ENCODE data around the gene CASTOR1. TPM values are rescaled to one million over a fixed set of nuclear protein-coding genes. Genes with fewer than 3 reads are reported as not detected.

Gene CASTOR1
- polyA plus RNA-seq, 4 donors: 2.0 to 8.3 (median 4.6) TPM

- no peak for FAIRE-seq
- Histone ChIP-seq H3K36me3 (ENCODE audit: control insufficient read depth in 3 of 3, insufficient read depth in 2 of 3, low read depth in 1 of 3, low read length in 3 of 3) (peaks cover 0 to 21% (median 0%) of the 10 kb centered on the region in 3 donors), H3K4me1 (ENCODE audit: control insufficient read depth in 3 of 3, insufficient read depth in 2 of 3, low read depth in 1 of 3, low read length in 2 of 3) (peaks cover 0 to 61% (median 1%) of the 10 kb centered on the region in 3 donors), H3K4me3 (ENCODE audit: low read depth in 1 of 3, low read length in 3 of 3) (no peak overlapping the region), H3K27me3 (ENCODE audit: control insufficient read depth in 3 of 3, insufficient read depth in 3 of 3, low read length in 3 of 3) (no peaks in the 10 kb centered on the region), H3K27ac (ENCODE audit: low read depth in 1 of 3, low read length in 2 of 3) (no peak overlapping the region), H3K9me3 (ENCODE audit: control insufficient read depth in 2 of 2, insufficient read depth in 1 of 2, low read depth in 1 of 2, low read length in 1 of 2) (no peaks in the 10 kb centered on the region)
- 80 to 93% (median 91%) methylated on average over 8 of the region's 8 CpGs for WGBS, 3 donors
- DNase-seq: no peak
Observed at GRCh38 chr22:30280505-30280904, 8.8 kb downstream of the CASTOR1 start.

- no peaks in the 10 kb centered on the region for H3K27me3 ChIP-seq (ENCODE audit: control insufficient read depth in 3 of 3, insufficient read depth in 3 of 3, low read length in 3 of 3)
- DNase-seq (no peak), FAIRE-seq (no peak)
- no peak overlapping the region for H3K27ac ChIP-seq (ENCODE audit: low read depth in 1 of 3, low read length in 2 of 3)
- H3K9me3 ChIP-seq (ENCODE audit: control insufficient read depth in 2 of 2, insufficient read depth in 1 of 2, low read depth in 1 of 2, low read length in 1 of 2): no peaks in the 10 kb centered on the region
- H3K36me3 ChIP-seq (ENCODE audit: control insufficient read depth in 3 of 3, insufficient read depth in 2 of 3, low read depth in 1 of 3, low read length in 3 of 3): peaks cover 0 to 16% (median 0%) of the 10 kb centered on the region in 3 donors
- H3K4me3 ChIP-seq (ENCODE audit: low read depth in 1 of 3, low read length in 3 of 3): no peak overlapping the region
- peaks cover 0 to 57% (median 1%) of the 10 kb centered on the region in 3 donors for H3K4me1 ChIP-seq (ENCODE audit: control insufficient read depth in 3 of 3, insufficient read depth in 2 of 3, low read depth in 1 of 3, low read length in 2 of 3)
- WGBS, 3 donors: 91 to 94% (median 91%) methylated on average over 5 of the region's 5 CpGs
Observed at GRCh38 chr22:30279932-30280331, 9.4 kb downstream of the CASTOR1 start.

DNA sequence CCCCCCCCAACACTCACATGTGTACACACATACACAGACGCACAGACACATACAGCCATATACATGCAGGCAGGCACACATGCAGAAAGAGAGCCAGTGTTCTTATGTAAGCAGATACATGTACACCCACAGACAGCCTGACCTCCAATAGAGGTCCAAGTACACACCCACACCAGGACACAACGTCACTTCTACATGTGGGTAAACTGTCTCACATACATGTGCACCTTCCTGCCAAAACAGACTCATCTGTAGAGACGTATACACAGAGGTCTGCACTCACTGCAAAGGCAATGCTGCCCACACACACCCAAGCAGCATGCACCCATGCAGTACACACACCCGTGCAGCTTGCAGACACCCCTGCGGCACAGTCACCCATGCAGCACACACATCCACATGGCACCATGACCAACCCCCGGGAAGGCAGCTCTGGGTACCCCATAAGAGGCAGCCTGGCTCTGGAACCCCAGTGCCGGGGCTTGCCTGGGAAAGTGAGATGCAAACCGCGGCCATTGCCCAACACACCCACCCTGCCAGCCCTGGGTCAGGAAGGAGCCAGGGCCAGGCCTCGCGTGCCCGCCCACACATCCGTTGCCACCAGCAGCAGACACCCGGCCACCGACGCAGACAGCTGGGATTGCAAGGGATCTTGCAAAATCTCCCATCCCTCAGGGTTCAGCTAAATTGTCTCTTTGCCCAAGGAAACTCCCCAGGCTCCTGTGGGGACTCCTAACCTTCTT lies 10.1 kb downstream of the CASTOR1 start:
- WGBS, 3 donors: 62 to 74% (median 66%) methylated on average over 16 of the region's 16 CpGs
- FAIRE-seq: no peak
- no peak for DNase-seq
- H3K9me3 ChIP-seq (ENCODE audit: control insufficient read depth in 2 of 2, insufficient read depth in 1 of 2, low read depth in 1 of 2, low read length in 1 of 2): no peaks in the 10 kb centered on the region
- H3K4me3 ChIP-seq (ENCODE audit: low read depth in 1 of 3, low read length in 3 of 3): no peak overlapping the region
- H3K36me3 ChIP-seq (ENCODE audit: control insufficient read depth in 3 of 3, insufficient read depth in 2 of 3, low read depth in 1 of 3, low read length in 3 of 3): peaks cover 0 to 10% (median 0%) of the 10 kb centered on the region in 3 donors
- no peaks in the 10 kb centered on the region for H3K27me3 ChIP-seq (ENCODE audit: control insufficient read depth in 3 of 3, insufficient read depth in 3 of 3, low read length in 3 of 3)
- H3K4me1 ChIP-seq (ENCODE audit: control insufficient read depth in 3 of 3, insufficient read depth in 2 of 3, low read depth in 1 of 3, low read length in 2 of 3): peaks cover 0 to 49% (median 1%) of the 10 kb centered on the region in 3 donors
- no peak overlapping the region for H3K27ac ChIP-seq (ENCODE audit: low read depth in 1 of 3, low read length in 2 of 3)

DNA sequence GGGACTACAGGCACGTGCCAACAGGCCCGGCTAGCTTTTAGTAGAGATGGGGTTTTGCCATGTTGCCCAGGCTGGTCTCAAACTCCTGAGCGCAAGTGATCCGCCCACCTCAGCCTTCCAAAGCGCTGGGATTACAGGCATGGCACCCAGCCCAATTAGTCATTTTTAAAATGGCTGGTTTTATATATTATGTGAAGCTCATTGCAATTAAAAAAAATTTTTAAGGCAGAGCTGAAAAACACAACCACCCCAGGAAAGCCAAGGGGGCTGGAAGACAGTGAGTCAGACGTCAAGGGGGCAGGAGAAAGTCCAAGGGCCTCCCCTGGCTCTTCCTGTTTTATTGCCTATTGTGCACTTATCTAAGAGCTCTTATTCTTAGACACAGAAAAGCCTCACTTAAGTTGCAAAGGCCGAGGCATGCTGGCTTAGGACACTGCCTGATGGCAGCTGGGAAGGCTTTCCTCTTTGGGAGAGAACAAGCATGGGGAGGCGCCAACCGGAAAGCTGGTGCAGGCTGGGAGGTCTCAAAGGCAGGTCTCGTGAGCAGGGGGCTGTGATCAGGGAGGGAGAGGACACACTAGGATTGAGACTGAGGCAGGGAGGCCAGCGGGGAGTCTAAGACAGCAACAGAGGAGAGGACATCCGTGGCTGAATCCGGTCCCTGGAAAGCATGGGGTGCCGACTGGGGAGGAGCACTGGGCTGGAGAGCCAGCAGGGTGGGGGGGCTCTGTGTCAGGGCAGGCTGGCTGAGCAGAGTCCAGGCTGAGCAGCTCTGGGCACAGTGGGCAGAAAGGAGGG lies 11.6 kb downstream of the CASTOR1 start:
- H3K9me3 ChIP-seq (ENCODE audit: control insufficient read depth in 2 of 2, insufficient read depth in 1 of 2, low read depth in 1 of 2, low read length in 1 of 2): no peaks in the 10 kb centered on the region
- peak overlapping the region; percentile 24 to 91 (median 75) for H3K27ac ChIP-seq (ENCODE audit: low read depth in 1 of 3, low read length in 2 of 3)
- DNase-seq (peak; percentile 71 to 82), FAIRE-seq (no peak)
- peaks cover 0 to 3% (median 0%) of the 10 kb centered on the region in 3 donors for H3K36me3 ChIP-seq (ENCODE audit: control insufficient read depth in 3 of 3, insufficient read depth in 2 of 3, low read depth in 1 of 3, low read length in 3 of 3)
- H3K4me1 ChIP-seq (ENCODE audit: control insufficient read depth in 3 of 3, insufficient read depth in 2 of 3, low read depth in 1 of 3, low read length in 2 of 3): peaks cover 0 to 37% (median 1%) of the 10 kb centered on the region in 3 donors
- no peaks in the 10 kb centered on the region for H3K27me3 ChIP-seq (ENCODE audit: control insufficient read depth in 3 of 3, insufficient read depth in 3 of 3, low read length in 3 of 3)
- 15 to 33% (median 30%) methylated on average over 14 of the region's 14 CpGs for WGBS, 3 donors
- no peak overlapping the region for H3K4me3 ChIP-seq (ENCODE audit: low read depth in 1 of 3, low read length in 3 of 3)

GRCh38 chr22:30276039-30276438 lies 13.3 kb downstream of the CASTOR1 start:
- Histone ChIP-seq H3K36me3 (ENCODE audit: control insufficient read depth in 3 of 3, insufficient read depth in 2 of 3, low read depth in 1 of 3, low read length in 3 of 3) (no peaks in the 10 kb centered on the region), H3K27me3 (ENCODE audit: control insufficient read depth in 3 of 3, insufficient read depth in 3 of 3, low read length in 3 of 3) (no peaks in the 10 kb centered on the region), H3K4me3 (ENCODE audit: low read depth in 1 of 3, low read length in 3 of 3) (no peak overlapping the region), H3K9me3 (ENCODE audit: control insufficient read depth in 2 of 2, insufficient read depth in 1 of 2, low read depth in 1 of 2, low read length in 1 of 2) (no peaks in the 10 kb centered on the region), H3K27ac (ENCODE audit: low read depth in 1 of 3, low read length in 2 of 3) (no peak overlapping the region), H3K4me1 (ENCODE audit: control insufficient read depth in 3 of 3, insufficient read depth in 2 of 3, low read depth in 1 of 3, low read length in 2 of 3) (peaks cover 0 to 37% (median 1%) of the 10 kb centered on the region in 3 donors)
- WGBS, 3 donors: 67 to 71% (median 68%) methylated on average over 8 of the region's 8 CpGs
- DNase-seq (no peak), FAIRE-seq (no peak)

- no peak for FAIRE-seq
- 56 to 65% (median 62%) methylated on average over 8 of the region's 8 CpGs for WGBS, 3 donors
- Histone ChIP-seq H3K36me3 (ENCODE audit: control insufficient read depth in 3 of 3, insufficient read depth in 2 of 3, low read depth in 1 of 3, low read length in 3 of 3) (no peaks in the 10 kb centered on the region), H3K27ac (ENCODE audit: low read depth in 1 of 3, low read length in 2 of 3) (no peak overlapping the region), H3K4me1 (ENCODE audit: control insufficient read depth in 3 of 3, insufficient read depth in 2 of 3, low read depth in 1 of 3, low read length in 2 of 3) (peaks cover 0 to 37% (median 1%) of the 10 kb centered on the region in 3 donors), H3K27me3 (ENCODE audit: control insufficient read depth in 3 of 3, insufficient read depth in 3 of 3, low read length in 3 of 3) (no peaks in the 10 kb centered on the region), H3K4me3 (ENCODE audit: low read depth in 1 of 3, low read length in 3 of 3) (no peak overlapping the region), H3K9me3 (ENCODE audit: control insufficient read depth in 2 of 2, insufficient read depth in 1 of 2, low read depth in 1 of 2, low read length in 1 of 2) (no peaks in the 10 kb centered on the region)
- DNase-seq: peak; percentile 65 to 81
Observed at GRCh38 chr22:30275625-30276024, 13.7 kb downstream of the CASTOR1 start.

DNA sequence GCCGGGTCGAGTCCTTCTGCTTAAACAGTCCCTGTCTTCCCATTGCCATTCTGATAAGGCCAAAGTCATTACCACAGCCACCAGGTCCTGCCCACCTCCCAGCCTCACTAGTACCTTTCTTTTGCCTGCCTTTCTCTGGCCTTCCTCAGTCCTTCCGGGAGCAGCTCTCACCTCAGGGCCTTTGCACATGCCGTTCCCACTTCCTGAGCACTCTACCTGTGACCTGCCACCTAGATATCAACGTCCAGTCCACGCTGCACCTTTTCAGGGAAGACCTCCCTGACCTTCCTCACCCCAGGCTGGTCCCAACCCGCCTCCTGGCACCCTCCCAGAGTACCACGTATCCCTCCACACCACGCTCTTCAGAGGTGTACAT lies 14.9 kb downstream of the CASTOR1 start:
- H3K4me3 ChIP-seq (ENCODE audit: low read depth in 1 of 3, low read length in 3 of 3): no peak overlapping the region
- no peak overlapping the region for H3K27ac ChIP-seq (ENCODE audit: low read depth in 1 of 3, low read length in 2 of 3)
- WGBS, 3 donors: 86 to 94% (median 92%) methylated on average over 9 of the region's 9 CpGs
- H3K9me3 ChIP-seq (ENCODE audit: control insufficient read depth in 2 of 2, insufficient read depth in 1 of 2, low read depth in 1 of 2, low read length in 1 of 2): no peaks in the 10 kb centered on the region
- H3K4me1 ChIP-seq (ENCODE audit: control insufficient read depth in 3 of 3, insufficient read depth in 2 of 3, low read depth in 1 of 3, low read length in 2 of 3): peaks cover 0 to 37% (median 1%) of the 10 kb centered on the region in 3 donors
- no peak for FAIRE-seq
- H3K36me3 ChIP-seq (ENCODE audit: control insufficient read depth in 3 of 3, insufficient read depth in 2 of 3, low read depth in 1 of 3, low read length in 3 of 3): no peaks in the 10 kb centered on the region
- no peak for DNase-seq
- no peaks in the 10 kb centered on the region for H3K27me3 ChIP-seq (ENCODE audit: control insufficient read depth in 3 of 3, insufficient read depth in 3 of 3, low read length in 3 of 3)

GRCh38 chr22:30273711-30274436 lies 15.4 kb downstream of the CASTOR1 start:
- Histone ChIP-seq H3K27me3 (ENCODE audit: control insufficient read depth in 3 of 3, insufficient read depth in 3 of 3, low read length in 3 of 3) (no peaks in the 10 kb centered on the region), H3K4me3 (ENCODE audit: low read depth in 1 of 3, low read length in 3 of 3) (no peak overlapping the region), H3K36me3 (ENCODE audit: control insufficient read depth in 3 of 3, insufficient read depth in 2 of 3, low read depth in 1 of 3, low read length in 3 of 3) (no peaks in the 10 kb centered on the region), H3K9me3 (ENCODE audit: control insufficient read depth in 2 of 2, insufficient read depth in 1 of 2, low read depth in 1 of 2, low read length in 1 of 2) (no peaks in the 10 kb centered on the region), H3K4me1 (ENCODE audit: control insufficient read depth in 3 of 3, insufficient read depth in 2 of 3, low read depth in 1 of 3, low read length in 2 of 3) (peaks cover 0 to 32% (median 1%) of the 10 kb centered on the region in 3 donors), H3K27ac (ENCODE audit: low read depth in 1 of 3, low read length in 2 of 3) (no peak overlapping the region)
- WGBS, 3 donors: 63 to 76% (median 73%) methylated on average over 10 of the region's 10 CpGs
- no peak for DNase-seq
- FAIRE-seq: no peak
